ENCODE measurements around the gene BACE1-AS.

GRCh38 chr11:117302228-117302627 is 11.1 kb downstream of the BACE1-AS start:
- TF ChIP-seq, protein P1, sequence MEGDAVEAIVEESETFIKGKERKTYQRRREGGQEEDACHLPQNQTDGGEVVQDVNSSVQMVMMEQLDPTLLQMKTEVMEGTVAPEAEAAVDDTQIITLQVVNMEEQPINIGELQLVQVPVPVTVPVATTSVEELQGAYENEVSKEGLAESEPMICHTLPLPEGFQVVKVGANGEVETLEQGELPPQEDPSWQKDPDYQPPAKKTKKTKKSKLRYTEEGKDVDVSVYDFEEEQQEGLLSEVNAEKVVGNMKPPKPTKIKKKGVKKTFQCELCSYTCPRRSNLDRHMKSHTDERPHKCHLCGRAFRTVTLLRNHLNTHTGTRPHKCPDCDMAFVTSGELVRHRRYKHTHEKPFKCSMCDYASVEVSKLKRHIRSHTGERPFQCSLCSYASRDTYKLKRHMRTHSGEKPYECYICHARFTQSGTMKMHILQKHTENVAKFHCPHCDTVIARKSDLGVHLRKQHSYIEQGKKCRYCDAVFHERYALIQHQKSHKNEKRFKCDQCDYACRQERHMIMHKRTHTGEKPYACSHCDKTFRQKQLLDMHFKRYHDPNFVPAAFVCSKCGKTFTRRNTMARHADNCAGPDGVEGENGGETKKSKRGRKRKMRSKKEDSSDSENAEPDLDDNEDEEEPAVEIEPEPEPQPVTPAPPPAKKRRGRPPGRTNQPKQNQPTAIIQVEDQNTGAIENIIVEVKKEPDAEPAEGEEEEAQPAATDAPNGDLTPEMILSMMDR (conservative IDR thresholded peaks at IDR 0.05; ENCODE audit: low read length): no peak
- TF ChIP-seq EZH2phosphoT487 (IDR thresholded peaks at IDR 0.05; ENCODE audit: borderline replicate concordance): no peak
